Activated naive CD4-positive, alpha-beta T cell treated with anti-CD3 and anti-CD28 coated beads, Interleukin-2, amount 50 U/mL, for 16 hours (primary cell): ENCODE data around the gene THAP8.
"Not testable (repeated sequence)": the region's sequence is repeated elsewhere in the genome, so short reads cannot be mapped to it uniquely, and the experiment has no call there.

ENCODE experiments used
- DNase-seq: peaks from one replicate; pipeline ENCODE4 v3.0.0-alpha.2; 2020

The THAP8 gene

GRCh38 chr19:36054119-36054732 lies at the start of gene THAP8:
THAP8 (minus strand) TSS chr19:36054285; CDS start chr19:36054217, 68 bp downstream.
- peak; percentile 100 for DNase-seq

GRCh38 chr19:36103040-36103626 lies 49.0 kb upstream of the THAP8 start:
- no peak for DNase-seq

GRCh38 chr19:36101550-36102327 lies 47.7 kb upstream of the THAP8 start:
- no peak for DNase-seq

- no peak for DNase-seq
Observed at GRCh38 chr19:36100476-36100875, 46.4 kb upstream of the THAP8 start.

- no peak for DNase-seq
Observed at GRCh38 chr19:36099166-36099785, 45.2 kb upstream of the THAP8 start.

GRCh38 chr19:36097036-36097435 lies 43.0 kb upstream of the THAP8 start:
- DNase-seq = no peak

- DNase-seq = no peak
Observed at GRCh38 chr19:36093687-36094086, 39.6 kb upstream of the THAP8 start.

GRCh38 chr19:36093146-36093662 lies 39.1 kb upstream of the THAP8 start:
- DNase-seq = no peak

- no peak for DNase-seq
Observed at GRCh38 chr19:36092566-36092965, 38.5 kb upstream of the THAP8 start.

GRCh38 chr19:36090910-36091695 lies 37.0 kb upstream of the THAP8 start:
- no peak for DNase-seq

- no peak for DNase-seq
Observed at GRCh38 chr19:36089847-36090246, 35.8 kb upstream of the THAP8 start.

- no peak for DNase-seq
Observed at GRCh38 chr19:36086326-36086725, 32.2 kb upstream of the THAP8 start.

GRCh38 chr19:36084231-36085009 lies 30.3 kb upstream of the THAP8 start:
- DNase-seq = no peak

GRCh38 chr19:36082916-36083315 lies 28.8 kb upstream of the THAP8 start:
- no peak for DNase-seq

GRCh38 chr19:36081894-36082293 lies 27.8 kb upstream of the THAP8 start:
- no peak for DNase-seq

GRCh38 chr19:36081385-36081784 lies 27.3 kb upstream of the THAP8 start:
- no peak for DNase-seq

GRCh38 chr19:36079389-36079945 lies 25.4 kb upstream of the THAP8 start:
- no peak for DNase-seq

GRCh38 chr19:36073121-36073876 lies 19.2 kb upstream of the THAP8 start:
- DNase-seq = no peak

GRCh38 chr19:36072081-36072480 lies 18.0 kb upstream of the THAP8 start:
- DNase-seq = no peak

- not testable (repeated sequence) for DNase-seq
Observed at GRCh38 chr19:36068810-36069499, 14.9 kb upstream of the THAP8 start.
